MM.1S (cell line): ENCODE results near the gene CLTCL1.

ENCODE experiments used
- CTCF ChIP-seq: fragments of 300-600 bp; sonication (generic); IDR thresholded peaks from 2 replicates; pipeline ENCODE4 v1.5.1; 2016; ENCODE audit warnings: antibody characterized with exemption, low read length, mixed read lengths
- EZH2 ChIP-seq: fragments of 300-600 bp; sonication (generic); optimal IDR thresholded peaks from 2 replicates; pipeline ENCODE3; 2017; ENCODE audit warnings: low read depth, mild to moderate bottlenecking, antibody characterized with exemption, low read length, mixed read lengths
- EZH2phosphoT487 ChIP-seq: fragments of 300-600 bp; sonication (generic); IDR thresholded peaks from 2 replicates; pipeline ENCODE4 v1.6.1; 2018; ENCODE audit warnings: antibody characterized with exemption, low read length

- TF ChIP-seq EZH2 (no peak), CTCF (no peak), EZH2phosphoT487 (no peak)
These were observed 121.6 kb downstream of the CLTCL1 start for GRCh38 chr22:19169947-19170318.
